HG02852 (cell line): Measurements from ENCODE around the gene OPHN1.
A peak's percentile ranks its signal among the peaks of the same experiment; 100 is the strongest.

Experiments
- ATAC-seq: cut with Tn5 transposase; IDR thresholded peaks from one replicate; pipeline ENCODE4 v1.9.1; 2021; ENCODE audit warnings: mild to moderate bottlenecking, moderate library complexity; ENCODE audit not compliant: unreplicated experiment

The OPHN1 gene

GRCh38 chrX:68433155-68433980 lies at the start of gene OPHN1:
Gene OPHN1, minus strand, starts transcription at chrX:68433495. Its CDS starts 475 bp downstream, at chrX:68433020.
- no peak for ATAC-seq

- ATAC-seq = no peak
These were observed 47.7 kb upstream of the OPHN1 start for GRCh38 chrX:68480969-68481368.

GRCh38 chrX:68464796-68465195 lies 31.5 kb upstream of the OPHN1 start:
- ATAC-seq = no peak

- ATAC-seq = no peak
These were observed 30.6 kb upstream of the OPHN1 start for GRCh38 chrX:68463880-68464279.

GRCh38 chrX:68462653-68463052 lies 29.4 kb upstream of the OPHN1 start:
- peak; percentile 67 for ATAC-seq

- ATAC-seq = no peak
These were observed 28.9 kb upstream of the OPHN1 start for GRCh38 chrX:68462197-68462596.

DNA sequence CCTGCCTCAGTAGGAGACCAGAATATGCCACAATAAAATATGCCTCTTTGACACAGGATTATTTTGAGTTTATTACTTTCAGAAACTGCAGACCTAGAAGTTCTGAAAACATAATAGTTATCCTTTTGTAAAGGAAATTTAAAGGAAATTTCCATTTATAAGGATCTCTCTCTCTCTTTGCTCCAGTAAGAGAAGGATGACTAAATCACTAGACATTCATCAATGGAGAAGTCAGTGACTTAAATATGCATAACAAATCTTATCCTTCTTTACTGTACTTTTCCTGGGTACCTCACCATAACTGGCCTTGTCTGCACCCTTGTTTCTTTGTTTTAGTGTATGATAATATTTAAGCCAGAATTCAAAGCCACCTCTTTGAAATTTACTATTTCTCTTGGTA lies 28.3 kb upstream of the OPHN1 start:
- no peak for ATAC-seq

- no peak for ATAC-seq
These were observed 27.8 kb upstream of the OPHN1 start for GRCh38 chrX:68461093-68461492.

GRCh38 chrX:68455151-68455510 lies 21.8 kb upstream of the OPHN1 start:
- no peak for ATAC-seq

- no peak for ATAC-seq
These were observed 21.3 kb upstream of the OPHN1 start for GRCh38 chrX:68454476-68455150.

DNA sequence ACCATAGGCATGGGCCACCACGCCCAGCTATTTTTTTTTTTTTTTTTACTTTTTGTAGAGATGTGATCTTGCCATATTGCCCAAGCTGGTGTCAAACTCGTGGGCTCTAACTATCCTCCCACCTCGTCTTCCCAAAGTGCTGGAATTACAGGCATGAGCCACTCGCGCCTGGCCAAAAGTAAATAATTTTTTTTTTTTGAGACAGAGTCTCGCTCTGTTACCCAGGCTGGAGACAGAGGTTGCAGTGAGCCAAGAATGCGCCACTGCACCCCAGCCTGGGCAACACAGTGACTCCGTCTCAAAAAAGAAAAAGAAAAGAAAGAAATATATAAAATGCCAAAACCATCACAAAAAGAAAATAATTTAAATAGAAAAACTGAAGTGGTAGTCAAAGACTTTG lies 18.4 kb upstream of the OPHN1 start:
- no peak for ATAC-seq

- no peak for ATAC-seq
These were observed 10.0 kb upstream of the OPHN1 start for GRCh38 chrX:68443155-68443868.

GRCh38 chrX:68440940-68441339 lies 7.6 kb upstream of the OPHN1 start:
- ATAC-seq = no peak

- ATAC-seq = no peak
These were observed 7.1 kb upstream of the OPHN1 start for GRCh38 chrX:68440442-68440841.

DNA sequence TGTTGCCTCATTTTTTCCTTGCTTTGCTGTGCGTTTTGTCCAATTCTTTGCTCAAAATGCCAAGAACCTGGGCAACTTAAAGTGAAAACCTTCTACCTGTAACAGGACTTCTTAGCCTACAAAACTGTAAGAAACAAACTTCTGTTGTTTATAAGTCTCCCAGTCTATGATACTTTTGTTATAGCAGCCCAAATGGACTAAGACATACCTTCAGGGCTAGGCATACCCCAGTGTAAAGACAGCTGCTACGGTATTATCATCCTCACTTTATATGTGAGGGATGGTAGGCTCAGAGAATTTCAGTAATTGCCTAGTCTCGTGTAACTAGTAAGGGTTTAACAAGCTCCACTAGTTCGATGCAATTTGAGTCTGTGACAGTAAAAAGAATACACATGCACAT lies 6.0 kb upstream of the OPHN1 start:
- ATAC-seq = no peak

DNA sequence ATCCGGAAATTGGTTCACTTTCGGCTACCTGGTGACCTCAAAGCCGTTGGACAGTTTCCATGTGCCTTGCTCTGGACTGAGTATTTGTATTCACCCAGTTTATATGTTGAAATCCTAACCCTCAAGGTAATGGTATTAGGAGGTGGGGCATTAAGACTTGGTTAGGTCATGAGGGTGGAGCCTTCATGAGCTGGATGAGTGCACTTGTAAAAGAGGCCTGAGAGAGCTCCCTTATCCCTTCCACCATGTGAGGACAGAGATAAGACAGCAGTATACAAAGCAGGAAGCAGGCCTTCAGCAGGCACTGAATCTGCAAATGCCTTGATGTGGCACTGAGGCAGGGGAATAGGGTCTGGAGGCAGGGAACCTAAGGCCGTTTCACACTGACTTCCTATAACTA lies 5.3 kb upstream of the OPHN1 start:
- no peak for ATAC-seq

- no peak for ATAC-seq
These were observed 645 bp upstream of the OPHN1 start for GRCh38 chrX:68433981-68434299.

- ATAC-seq = no peak
These were observed 647 bp downstream of the OPHN1 start for GRCh38 chrX:68432648-68433047.

DNA sequence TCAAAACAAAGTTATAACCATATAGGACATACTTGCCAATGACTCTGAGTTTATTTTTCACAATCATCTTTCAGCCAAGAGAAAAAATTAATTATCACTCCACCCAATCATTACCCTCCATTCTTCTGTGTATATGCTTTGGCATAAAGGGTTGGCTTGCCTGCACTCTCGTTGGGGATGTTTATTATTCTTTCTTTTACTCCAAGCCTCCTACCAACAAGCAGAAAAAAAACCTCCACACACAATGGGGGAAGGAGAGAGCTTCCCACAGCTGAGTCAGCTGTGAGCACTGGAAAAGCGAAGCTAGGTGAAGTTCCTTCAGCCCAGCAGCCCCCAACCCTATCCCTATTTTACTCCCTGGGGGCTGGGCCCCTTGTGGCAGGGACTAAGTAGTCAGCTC lies 1.5 kb downstream of the OPHN1 start:
- no peak for ATAC-seq

DNA sequence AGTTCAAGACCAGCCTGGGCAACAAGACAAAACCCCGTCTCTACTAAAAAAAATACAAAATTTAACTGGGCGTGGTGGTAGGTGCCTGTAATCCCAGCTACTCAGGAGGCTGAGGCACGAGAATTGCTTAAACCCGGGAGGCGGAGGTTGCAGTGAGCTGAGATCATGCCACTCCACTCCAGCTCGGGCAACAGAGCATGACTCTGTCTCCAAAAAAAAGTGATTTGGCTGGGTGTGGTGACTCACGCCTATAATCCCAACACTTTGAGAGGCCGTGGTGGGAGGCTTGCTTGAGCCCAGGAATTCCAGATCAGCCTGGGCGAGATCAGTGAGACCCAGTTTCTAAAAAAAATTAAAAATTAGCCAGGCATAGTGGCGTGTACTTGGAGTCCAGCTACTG lies 4.1 kb downstream of the OPHN1 start:
- no peak for ATAC-seq

- ATAC-seq = no peak
These were observed 4.9 kb downstream of the OPHN1 start for GRCh38 chrX:68428431-68428830.

DNA sequence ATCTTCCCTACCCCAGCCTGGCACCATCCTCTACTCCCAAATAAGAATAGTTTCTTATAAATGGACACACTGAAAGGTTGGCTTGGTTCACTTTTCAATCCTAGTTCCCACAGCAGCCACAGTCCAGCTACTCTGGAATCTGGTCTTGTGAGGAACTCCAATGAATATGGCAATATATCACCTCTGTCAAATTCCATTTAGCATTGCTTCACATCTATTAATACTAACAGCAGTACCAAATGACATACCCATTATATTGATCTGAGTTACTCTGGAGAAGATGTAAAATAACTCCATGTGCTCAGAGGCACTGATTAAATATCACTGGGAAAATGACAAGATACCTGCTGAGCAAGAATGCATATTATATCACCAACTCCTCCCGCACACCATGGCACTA lies 8.6 kb downstream of the OPHN1 start:
- no peak for ATAC-seq
